Sigmoid colon (tissue), 7 donors: ENCODE measurements around the gene DAO. TPM values are rescaled to one million over a fixed set of nuclear protein-coding genes. Genes with fewer than 3 reads are reported as not detected.

Source experiments
- DNase-seq: peaks from one replicate; pipeline ENCODE4 v3.0.0-alpha.2; 2019
- H3K27ac ChIP-seq, 4 donors: fragments of 200-600 bp; sonication (generic); one replicate each; pipeline ENCODE4 v1.5.1; 2016 to 2019; ENCODE audit warnings: mild to moderate bottlenecking in 1 of 4
- H3K27me3 ChIP-seq, 3 donors: fragments of 200-600 bp; sonication (generic); one replicate each; pipeline ENCODE4 v1.5.1; 2019; ENCODE audit warnings: mild to moderate bottlenecking in 1 of 3
- H3K36me3 ChIP-seq, 4 donors: fragments of 200-600 bp; sonication (generic); one replicate each; pipeline ENCODE4 v1.5.1; 2016 to 2019
- H3K4me1 ChIP-seq, 4 donors: fragments of 200-600 bp; sonication (generic); one replicate each; pipeline ENCODE4 v1.5.1; 2017 to 2019
- H3K4me3 ChIP-seq, 4 donors: fragments of 200-600 bp; sonication (generic); one replicate each; pipeline ENCODE4 v1.5.1; 2017 to 2019; ENCODE audit warnings: mild to moderate bottlenecking in 2 of 4, moderate library complexity in 1 of 4
- H3K9me3 ChIP-seq, 4 donors: fragments of 200-600 bp in 3 of 4; sonication (generic) in 3 of 4; one replicate each; pipeline versions ENCODE4 v1.5.1 to v1.6.1; 2013 to 2019
- CTCF ChIP-seq, 4 experiments: fragments of 450-650 bp in 3 of 4; fragments of 200-600 bp in 1 of 4; IDR thresholded peaks; one replicate each; pipeline ENCODE4 v1.5.1; 2016 to 2019; ENCODE audit warnings: antibody characterized with exemption in 4 of 4, mild to moderate bottlenecking in 3 of 4, moderate library complexity in 2 of 4
- EP300 ChIP-seq, 4 donors: sonication (generic); formaldehyde crosslinking; IDR thresholded peaks; one replicate each; pipeline ENCODE4 v1.6.1; 2017; ENCODE audit warnings: antibody characterized with exemption in 4 of 4
- POLR2A ChIP-seq, 2 donors: fragments of 450-650 bp; IDR thresholded peaks; one replicate each; pipeline ENCODE4 v1.6.1; 2016; ENCODE audit warnings: antibody characterized with exemption in 2 of 2, mild to moderate bottlenecking in 2 of 2, moderate library complexity in 2 of 2
- POLR2AphosphoS5 ChIP-seq, 4 donors: sonication (generic); formaldehyde crosslinking; IDR thresholded peaks; one replicate each; pipeline ENCODE4 v1.6.1; 2017; ENCODE audit warnings: antibody characterized with exemption in 4 of 4
- WGBS, 2 donors: extraction: QIAGEN DNeasy Blood & Tissue Kit; methylation state at CpG; one replicate each; pipeline ENCODE4 v1.1.7; 2013; 5-methylcytosine and 5-hydroxymethylcytosine counted together
- intact Hi-C: fragments of 100-400 bp; cut with DNase I; formaldehyde crosslinking; loops from one replicate; pipeline ENCODE4 v1.15.1; 2023
- polyA plus RNA-seq, 3 donors: library from polyadenylated mRNA; stranded (reverse); fragments of 200-250 nt; gene quantifications; one replicate each; pipeline ENCODE4 v1.2.3, GENCODE V29; 2013
- total RNA-seq, 4 donors: library from RNA; depleted of rRNA; stranded (reverse); fragments of >200 nt; gene quantifications; one replicate each; pipeline ENCODE4 v1.1.0, GENCODE V29; 2016
- donor health status: healthy with polysubstance abuse.
- donor health status: Bipolar disorder and iron deficiency.
- donor health status: healthy.

The DAO gene
- total and polyA plus RNA-seq, 7 donors, result 1.0 to 9.0 (median 4.2) TPM; not detected in 4

GRCh38 chr12:108833355-108833733 lies 46.5 kb upstream of the DAO start:
- intact Hi-C loops, result no loop called here
- Histone ChIP-seq H3K36me3 (peaks cover 0 to 21% (median 6%) of the 10 kb centered on the region in 4 donors), H3K9me3 (no peaks in the 10 kb centered on the region), H3K4me1 (peaks cover 0 to 66% (median 50%) of the 10 kb centered on the region in 4 donors), H3K27me3 (no peaks in the 10 kb centered on the region), H3K4me3 (peak overlapping the region in 1 of 4 donors; percentile 4), H3K27ac (peak overlapping the region; percentile 80 to 90 (median 88))
- no peak for TF ChIP-seq CTCF (IDR thresholded peaks at IDR 0.05)
- TF ChIP-seq EP300 (IDR thresholded peaks at IDR 0.05), result no peak
- no peak for TF ChIP-seq POLR2A (IDR thresholded peaks at IDR 0.05)
- TF ChIP-seq POLR2AphosphoS5 (IDR thresholded peaks at IDR 0.05), result no peak
- 77 to 80% methylated on average over 9 of the region's 9 CpGs for WGBS, 2 donors
- DNase-seq, result no peak

- DNase-seq, result peak; percentile 90
- Histone ChIP-seq H3K27ac (peak overlapping the region; percentile 80 to 90 (median 88)), H3K27me3 (no peaks in the 10 kb centered on the region), H3K36me3 (peaks cover 0 to 21% (median 6%) of the 10 kb centered on the region in 4 donors), H3K4me3 (peak overlapping the region in 1 of 4 donors; percentile 4), H3K9me3 (no peaks in the 10 kb centered on the region), H3K4me1 (peaks cover 0 to 67% (median 50%) of the 10 kb centered on the region in 4 donors)
- WGBS, 2 donors, result 79 to 82% methylated on average over 12 of the region's 12 CpGs
- intact Hi-C loops, result no loop called here
- no peak for TF ChIP-seq POLR2AphosphoS5 (IDR thresholded peaks at IDR 0.05)
- no peak for TF ChIP-seq POLR2A (IDR thresholded peaks at IDR 0.05)
- TF ChIP-seq EP300 (IDR thresholded peaks at IDR 0.05), result no peak
These were observed 46.0 kb upstream of the DAO start for GRCh38 chr12:108833757-108834472.

GRCh38 chr12:108835860-108836634 lies 43.8 kb upstream of the DAO start:
- Histone ChIP-seq H3K36me3 (peaks cover 0 to 9% (median 5%) of the 10 kb centered on the region in 4 donors), H3K9me3 (no peaks in the 10 kb centered on the region), H3K27me3 (no peaks in the 10 kb centered on the region), H3K27ac (peak overlapping the region; percentile 67 to 94 (median 90)), H3K4me1 (peaks cover 0 to 80% (median 71%) of the 10 kb centered on the region in 4 donors), H3K4me3 (no peak overlapping the region)
- intact Hi-C loops, result no loop called here
- TF ChIP-seq CTCF (IDR thresholded peaks at IDR 0.05) (no peak), POLR2A (IDR thresholded peaks at IDR 0.05) (no peak)
- DNase-seq, result no peak
- 71 to 84% methylated on average over 7 of the region's 7 CpGs for WGBS, 2 donors

- Histone ChIP-seq H3K36me3 (peaks cover 0 to 9% (median 2%) of the 10 kb centered on the region in 4 donors), H3K27me3 (no peaks in the 10 kb centered on the region), H3K4me3 (no peak overlapping the region), H3K9me3 (no peaks in the 10 kb centered on the region), H3K4me1 (peaks cover 0 to 78% (median 67%) of the 10 kb centered on the region in 4 donors), H3K27ac (peak overlapping the region; percentile 67 to 94 (median 90))
- WGBS, 2 donors, result 91% methylated on average over 8 of the region's 8 CpGs
- intact Hi-C loops, result no loop called here
- DNase-seq, result no peak
- TF ChIP-seq CTCF (IDR thresholded peaks at IDR 0.05) (no peak), POLR2A (IDR thresholded peaks at IDR 0.05) (no peak), POLR2AphosphoS5 (IDR thresholded peaks at IDR 0.05) (no peak), EP300 (IDR thresholded peaks at IDR 0.05) (no peak)
These were observed 42.7 kb upstream of the DAO start for GRCh38 chr12:108837239-108837638.

GRCh38 chr12:108837680-108838079 lies 42.2 kb upstream of the DAO start:
- WGBS, 2 donors, result 93 to 95% methylated on average over 7 of the region's 7 CpGs
- TF ChIP-seq EP300 (IDR thresholded peaks at IDR 0.05) (no peak), CTCF (IDR thresholded peaks at IDR 0.05) (no peak), POLR2AphosphoS5 (IDR thresholded peaks at IDR 0.05) (no peak), POLR2A (IDR thresholded peaks at IDR 0.05) (no peak)
- intact Hi-C loops, result no loop called here

More at GRCh38 chr12:108837680-108838079, 42.2 kb upstream of the DAO start:
- H3K4me1 ChIP-seq, result peaks cover 0 to 78% (median 63%) of the 10 kb centered on the region in 4 donors
- H3K27me3 ChIP-seq, result no peaks in the 10 kb centered on the region
- H3K4me3 ChIP-seq, result no peak overlapping the region
- DNase-seq, result no peak
- H3K27ac ChIP-seq, result peak overlapping the region; percentile 67 to 94 (median 90)
- peaks cover 0 to 9% (median 2%) of the 10 kb centered on the region in 4 donors for H3K36me3 ChIP-seq
- no peaks in the 10 kb centered on the region for H3K9me3 ChIP-seq
